ENCODE results near the gene PLSCR5. TPM values are rescaled to one million over a fixed set of nuclear protein-coding genes. Genes with fewer than 3 reads are reported as not detected.

PLSCR5 gene
- total RNA-seq, 1 donor from 2014 or later, result not detected

DNA sequence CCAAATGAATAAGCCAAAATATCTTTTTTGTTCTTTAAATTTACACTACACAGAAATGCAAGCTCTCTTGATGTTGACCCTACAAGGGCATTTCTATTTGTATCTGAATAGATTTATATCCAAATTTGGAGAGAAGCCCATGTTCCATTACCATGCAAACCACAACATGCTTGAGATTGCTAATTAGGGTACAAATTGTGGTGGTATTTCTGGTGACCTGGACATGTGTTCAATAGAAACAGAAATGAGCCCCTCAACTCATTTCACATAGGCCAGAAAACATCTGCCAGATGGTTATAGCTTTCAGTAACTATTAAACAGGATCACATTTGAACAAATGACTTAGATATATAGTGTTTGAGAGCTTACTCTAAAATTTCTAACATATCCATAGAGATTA is 23.5 kb upstream of the PLSCR5 start:
- Mint-ChIP-seq H3K4me3 (ENCODE audit: unreplicated experiment) (no peak overlapping the region), H3K27me3 (ENCODE audit: low read depth) (no peaks in the 10 kb centered on the region), H3K9me3 (ENCODE audit: low read depth) (no peaks in the 10 kb centered on the region), H3K4me1 (ENCODE audit: low read depth) (peaks cover 8% of the 10 kb centered on the region), H3K36me3 (ENCODE audit: low read depth) (no peaks in the 10 kb centered on the region), H3K27ac (ENCODE audit: unreplicated experiment) (no peak overlapping the region)
- TF ChIP-seq, protein P1, sequence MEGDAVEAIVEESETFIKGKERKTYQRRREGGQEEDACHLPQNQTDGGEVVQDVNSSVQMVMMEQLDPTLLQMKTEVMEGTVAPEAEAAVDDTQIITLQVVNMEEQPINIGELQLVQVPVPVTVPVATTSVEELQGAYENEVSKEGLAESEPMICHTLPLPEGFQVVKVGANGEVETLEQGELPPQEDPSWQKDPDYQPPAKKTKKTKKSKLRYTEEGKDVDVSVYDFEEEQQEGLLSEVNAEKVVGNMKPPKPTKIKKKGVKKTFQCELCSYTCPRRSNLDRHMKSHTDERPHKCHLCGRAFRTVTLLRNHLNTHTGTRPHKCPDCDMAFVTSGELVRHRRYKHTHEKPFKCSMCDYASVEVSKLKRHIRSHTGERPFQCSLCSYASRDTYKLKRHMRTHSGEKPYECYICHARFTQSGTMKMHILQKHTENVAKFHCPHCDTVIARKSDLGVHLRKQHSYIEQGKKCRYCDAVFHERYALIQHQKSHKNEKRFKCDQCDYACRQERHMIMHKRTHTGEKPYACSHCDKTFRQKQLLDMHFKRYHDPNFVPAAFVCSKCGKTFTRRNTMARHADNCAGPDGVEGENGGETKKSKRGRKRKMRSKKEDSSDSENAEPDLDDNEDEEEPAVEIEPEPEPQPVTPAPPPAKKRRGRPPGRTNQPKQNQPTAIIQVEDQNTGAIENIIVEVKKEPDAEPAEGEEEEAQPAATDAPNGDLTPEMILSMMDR (IDR thresholded peaks at IDR 0.05), result no peak
- DNase-seq (ENCODE audit: low spot score), result no peak

DNA sequence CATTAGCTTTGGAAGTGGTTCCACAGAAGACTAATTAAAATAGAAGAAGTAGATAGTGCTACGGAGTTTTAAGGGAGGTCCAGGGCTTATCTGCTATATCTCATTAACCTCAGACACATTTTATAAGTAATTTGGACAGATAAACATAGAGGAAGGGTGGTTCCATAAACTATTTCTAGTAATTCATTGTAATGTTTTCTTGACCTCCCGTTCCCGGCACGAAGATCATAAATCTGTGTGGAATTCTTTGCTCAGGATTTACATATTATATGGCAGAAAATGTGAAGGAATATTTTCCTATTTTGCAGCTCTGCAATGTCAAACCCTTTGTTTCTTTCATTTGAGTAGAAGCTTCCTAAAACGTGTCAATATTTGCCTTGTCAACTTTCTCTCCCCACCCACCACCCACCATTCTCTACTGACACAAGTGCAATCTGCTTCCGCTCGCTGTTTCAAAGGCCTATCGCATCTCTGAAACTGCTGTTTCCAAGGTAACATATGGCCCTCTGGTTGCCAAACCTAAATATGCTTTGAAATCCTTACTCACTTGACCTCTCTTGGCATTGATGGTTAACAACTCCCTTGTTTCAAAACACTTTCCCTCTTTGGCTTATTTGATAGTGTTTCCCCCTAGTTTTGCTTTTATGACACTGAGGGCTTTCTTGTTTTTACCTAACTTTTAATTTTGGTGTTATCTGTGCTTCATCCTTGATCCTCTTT is 21.4 kb upstream of the PLSCR5 start:
- Mint-ChIP-seq H3K4me1 (ENCODE audit: low read depth) (no peaks in the 10 kb centered on the region), H3K27ac (ENCODE audit: unreplicated experiment) (no peak overlapping the region), H3K27me3 (ENCODE audit: low read depth) (no peaks in the 10 kb centered on the region), H3K9me3 (ENCODE audit: low read depth) (no peaks in the 10 kb centered on the region), H3K4me3 (ENCODE audit: unreplicated experiment) (no peak overlapping the region), H3K36me3 (ENCODE audit: low read depth) (no peaks in the 10 kb centered on the region)
- TF ChIP-seq, protein P1 (IDR thresholded peaks at IDR 0.05), result no peak
- DNase-seq (ENCODE audit: low spot score), result no peak

DNA sequence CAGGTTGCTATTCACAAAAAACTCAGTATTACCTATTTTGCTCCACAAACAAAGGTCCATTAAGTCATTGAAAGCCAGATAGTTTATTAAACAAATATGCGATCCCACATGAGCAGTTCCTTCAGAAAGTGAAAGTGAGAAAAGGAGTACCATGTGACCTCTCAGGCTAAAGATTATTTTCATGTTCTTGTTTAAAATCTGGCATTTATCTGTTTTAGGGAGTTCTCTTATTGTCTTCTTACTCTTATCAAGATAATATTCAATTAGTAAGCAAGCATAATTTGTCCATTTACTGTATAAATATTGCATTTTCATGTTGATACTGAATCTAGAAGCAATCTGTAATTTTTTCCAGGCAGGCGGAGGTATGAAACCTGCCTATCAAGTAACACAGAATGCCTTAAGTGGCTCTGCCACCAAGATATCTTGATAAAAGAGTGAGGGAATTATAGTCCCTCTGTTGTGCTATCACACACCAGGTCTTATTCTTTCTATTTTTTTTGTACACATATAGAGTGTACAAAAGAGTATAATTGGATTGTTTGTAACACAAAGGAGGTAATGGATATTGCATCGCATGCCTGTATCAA is 20.1 kb upstream of the PLSCR5 start:
- H3K27ac Mint-ChIP-seq (ENCODE audit: unreplicated experiment), result no peak overlapping the region
- no peaks in the 10 kb centered on the region for H3K27me3 Mint-ChIP-seq (ENCODE audit: low read depth)
- no peaks in the 10 kb centered on the region for H3K4me1 Mint-ChIP-seq (ENCODE audit: low read depth)
- no peaks in the 10 kb centered on the region for H3K36me3 Mint-ChIP-seq (ENCODE audit: low read depth)
- TF ChIP-seq, protein P1 (IDR thresholded peaks at IDR 0.05), result no peak
- H3K4me3 Mint-ChIP-seq (ENCODE audit: unreplicated experiment), result no peak overlapping the region
- no peaks in the 10 kb centered on the region for H3K9me3 Mint-ChIP-seq (ENCODE audit: low read depth)
- no peak for DNase-seq (ENCODE audit: low spot score)

DNA sequence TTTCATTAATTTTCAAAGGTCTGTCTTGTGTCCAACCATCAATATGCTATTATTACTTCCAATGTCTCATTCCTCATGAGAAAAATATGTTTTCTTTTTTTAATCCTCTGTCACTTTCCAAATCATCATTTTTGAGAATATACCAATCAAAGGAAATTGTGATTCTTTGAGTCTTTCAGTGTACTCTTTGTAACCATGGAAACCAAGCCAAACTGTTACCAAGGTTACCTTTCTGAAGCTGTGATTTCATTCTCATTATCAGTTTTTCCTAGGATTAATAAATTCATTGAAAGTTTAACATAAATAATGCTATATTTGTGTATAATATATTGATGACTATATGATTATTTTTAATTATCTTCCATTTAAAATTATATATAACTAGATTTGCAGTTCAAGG is 16.6 kb upstream of the PLSCR5 start:
- H3K9me3 Mint-ChIP-seq (ENCODE audit: low read depth), result no peaks in the 10 kb centered on the region
- H3K27me3 Mint-ChIP-seq (ENCODE audit: low read depth), result no peaks in the 10 kb centered on the region
- no peak overlapping the region for H3K4me3 Mint-ChIP-seq (ENCODE audit: unreplicated experiment)
- no peak for DNase-seq (ENCODE audit: low spot score)
- H3K36me3 Mint-ChIP-seq (ENCODE audit: low read depth), result no peaks in the 10 kb centered on the region
- TF ChIP-seq, protein P1 (IDR thresholded peaks at IDR 0.05), result no peak
- H3K27ac Mint-ChIP-seq (ENCODE audit: unreplicated experiment), result no peak overlapping the region
- H3K4me1 Mint-ChIP-seq (ENCODE audit: low read depth), result no peaks in the 10 kb centered on the region

DNA sequence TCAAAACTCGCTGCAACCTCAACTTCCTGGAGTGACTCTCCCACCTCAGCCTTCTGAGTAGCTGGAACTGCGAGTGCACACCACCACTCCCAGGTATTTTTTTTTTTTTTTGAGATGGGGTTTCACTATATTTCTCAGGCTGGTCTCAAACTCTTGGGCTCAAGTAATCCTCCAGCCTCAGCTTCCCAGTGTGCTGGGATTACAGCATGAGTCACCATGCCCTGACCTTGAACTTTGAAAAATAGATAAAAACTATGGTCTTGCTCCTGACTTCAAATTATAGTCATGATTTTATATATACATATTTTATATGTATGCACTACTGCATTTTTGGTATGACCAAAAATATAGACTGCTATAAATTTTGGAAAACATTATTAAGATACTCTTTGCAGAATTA is 6.9 kb upstream of the PLSCR5 start:
- Mint-ChIP-seq H3K9me3 (ENCODE audit: low read depth) (no peaks in the 10 kb centered on the region), H3K4me1 (ENCODE audit: low read depth) (no peaks in the 10 kb centered on the region)

More for the DNA sequence above, 6.9 kb upstream of the PLSCR5 start:
- Mint-ChIP-seq H3K27ac (ENCODE audit: unreplicated experiment) (no peak overlapping the region), H3K4me3 (ENCODE audit: unreplicated experiment) (no peak overlapping the region), H3K27me3 (ENCODE audit: low read depth) (no peaks in the 10 kb centered on the region), H3K36me3 (ENCODE audit: low read depth) (no peaks in the 10 kb centered on the region)
- DNase-seq (ENCODE audit: low spot score), result no peak
- TF ChIP-seq, protein P1 (IDR thresholded peaks at IDR 0.05), result no peak
